OCI-LY1 (cell line): Measurements from ENCODE around the gene PTPRU.

ENCODE experiments used
- EZH2 ChIP-seq: fragments of 200-600 bp; sonication (generic), shearing (Covaris generic); IDR thresholded peaks from 2 replicates; pipeline ENCODE4 v1.8.0; 2017; ENCODE audit warnings: borderline replicate concordance, mixed run types, mild to moderate bottlenecking, antibody characterized with exemption, low read length, moderate library complexity, mixed read lengths
- TF ChIP-seq, protein P1 (sequence below): fragments of 200-600 bp; sonication (generic), shearing (Covaris generic); IDR thresholded peaks from 2 replicates; pipeline ENCODE4 v1.5.1; 2017; ENCODE audit warnings: mild to moderate bottlenecking, antibody characterized with exemption, low read length, moderate library complexity, mixed read lengths

DNA sequence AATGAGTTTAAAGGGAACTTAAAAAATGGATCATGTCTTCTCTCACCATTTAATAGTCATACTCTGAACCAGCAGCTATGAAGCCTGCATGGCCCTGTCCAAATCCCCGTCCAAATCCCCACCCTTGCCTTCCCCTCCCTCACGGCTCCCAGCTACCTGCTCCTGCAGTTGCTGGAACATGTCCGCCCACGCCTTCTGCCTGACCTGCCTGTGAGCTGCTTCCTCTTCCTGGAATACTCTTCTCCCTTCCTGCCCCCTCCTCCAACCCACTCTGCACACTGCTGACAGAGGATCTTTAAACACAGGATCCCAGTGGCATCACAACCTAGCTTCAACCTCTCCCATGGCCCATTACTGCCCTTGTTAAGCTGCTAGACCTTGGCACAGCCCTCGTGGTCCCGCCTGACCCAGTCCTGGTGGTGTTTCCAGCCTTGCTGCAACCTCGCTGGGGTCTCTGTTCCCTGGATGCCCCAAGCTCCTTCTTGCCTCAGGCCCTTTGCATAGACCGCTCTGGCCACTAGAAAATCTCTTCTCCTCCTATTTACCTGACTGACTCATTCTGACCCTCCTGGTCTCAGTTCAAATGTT lies 118.3 kb downstream of the PTPRU start:
- TF ChIP-seq, protein P1, sequence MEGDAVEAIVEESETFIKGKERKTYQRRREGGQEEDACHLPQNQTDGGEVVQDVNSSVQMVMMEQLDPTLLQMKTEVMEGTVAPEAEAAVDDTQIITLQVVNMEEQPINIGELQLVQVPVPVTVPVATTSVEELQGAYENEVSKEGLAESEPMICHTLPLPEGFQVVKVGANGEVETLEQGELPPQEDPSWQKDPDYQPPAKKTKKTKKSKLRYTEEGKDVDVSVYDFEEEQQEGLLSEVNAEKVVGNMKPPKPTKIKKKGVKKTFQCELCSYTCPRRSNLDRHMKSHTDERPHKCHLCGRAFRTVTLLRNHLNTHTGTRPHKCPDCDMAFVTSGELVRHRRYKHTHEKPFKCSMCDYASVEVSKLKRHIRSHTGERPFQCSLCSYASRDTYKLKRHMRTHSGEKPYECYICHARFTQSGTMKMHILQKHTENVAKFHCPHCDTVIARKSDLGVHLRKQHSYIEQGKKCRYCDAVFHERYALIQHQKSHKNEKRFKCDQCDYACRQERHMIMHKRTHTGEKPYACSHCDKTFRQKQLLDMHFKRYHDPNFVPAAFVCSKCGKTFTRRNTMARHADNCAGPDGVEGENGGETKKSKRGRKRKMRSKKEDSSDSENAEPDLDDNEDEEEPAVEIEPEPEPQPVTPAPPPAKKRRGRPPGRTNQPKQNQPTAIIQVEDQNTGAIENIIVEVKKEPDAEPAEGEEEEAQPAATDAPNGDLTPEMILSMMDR, result no peak
- no peak for TF ChIP-seq EZH2
